Right hindlimb (tissue), 1 donor: ENCODE results near the gene ANGPTL7.
"Not testable (repeated sequence)": the region's sequence is repeated elsewhere in the genome, so short reads cannot be mapped to it uniquely, and the experiment has no call there.

Source experiments
- DNase-seq: peaks from one replicate; pipeline ENCODE4 v3.0.0-alpha.2; 2018

ANGPTL7 gene

DNA sequence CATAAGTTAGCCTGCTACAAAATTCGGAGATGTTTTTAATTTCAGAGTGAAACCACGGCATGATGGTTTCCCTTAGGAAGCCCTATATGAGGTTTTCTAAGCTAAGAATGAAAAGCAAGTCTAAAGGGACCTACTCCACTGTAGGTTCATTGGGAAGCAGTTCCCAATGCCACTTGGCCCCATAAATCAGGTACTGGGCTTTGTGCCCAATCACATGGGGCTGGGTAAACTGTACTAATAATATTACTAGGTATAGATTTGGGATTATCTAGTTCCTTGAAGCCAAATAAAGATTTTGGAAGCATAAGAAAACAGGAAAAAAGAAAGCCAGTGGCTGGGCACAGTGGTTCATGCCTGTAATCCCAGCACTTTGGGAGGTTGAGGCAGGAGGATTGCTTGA lies 19.1 kb upstream of the ANGPTL7 start:
- DNase-seq = no peak

DNA sequence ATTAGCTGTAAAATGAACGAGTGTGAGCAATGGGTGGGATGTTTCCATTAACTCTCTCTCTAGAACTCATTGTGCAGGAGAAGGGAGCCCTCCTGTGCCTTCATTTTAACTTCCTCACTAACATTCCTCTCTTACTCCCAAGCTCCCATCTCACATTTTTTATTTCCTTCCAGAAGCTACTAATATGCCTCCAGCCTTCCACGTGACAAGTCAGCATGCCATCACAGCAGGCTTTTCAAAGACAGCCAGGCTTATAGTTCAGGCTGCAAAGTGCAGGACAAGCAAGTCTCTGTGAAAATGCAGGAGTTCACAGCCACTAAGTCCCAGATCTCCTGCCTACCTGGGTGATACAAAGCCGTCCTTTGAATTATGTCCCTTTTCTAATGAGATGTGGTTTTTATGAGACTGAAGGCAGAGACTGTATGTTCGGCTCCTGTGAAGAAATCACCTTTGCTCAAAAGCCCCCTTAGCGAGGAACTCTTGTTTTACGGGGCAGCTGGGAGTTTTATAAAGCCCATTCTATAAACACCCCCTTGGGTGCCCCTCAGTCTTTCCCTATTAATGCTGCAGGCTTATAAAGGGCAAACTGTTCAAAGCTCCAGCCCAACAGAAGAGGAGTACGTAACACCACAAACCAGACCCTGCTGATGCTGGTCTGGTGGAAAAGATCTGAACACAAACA lies 14.8 kb upstream of the ANGPTL7 start:
- peak; percentile 34 for DNase-seq

DNA sequence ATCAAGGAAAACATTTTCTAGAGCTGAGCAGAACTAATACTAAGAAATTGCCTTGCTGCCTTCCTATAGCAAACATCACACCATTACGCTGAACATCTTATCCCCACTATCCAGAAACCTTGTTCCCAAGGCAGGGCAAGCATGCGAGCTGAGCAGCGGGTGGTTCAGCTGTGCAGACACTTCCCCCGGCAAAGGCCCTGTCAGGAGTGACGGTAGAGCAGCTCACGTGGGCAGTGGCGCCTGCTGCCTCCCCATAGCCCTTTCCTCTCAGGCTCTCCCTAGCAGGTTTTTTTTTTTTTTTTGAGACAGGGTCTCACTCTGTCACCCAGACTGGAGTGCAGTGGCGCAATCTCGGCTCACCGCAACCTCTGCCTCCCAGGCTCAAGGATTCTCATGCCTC lies 13.7 kb upstream of the ANGPTL7 start:
- DNase-seq = no peak

DNA sequence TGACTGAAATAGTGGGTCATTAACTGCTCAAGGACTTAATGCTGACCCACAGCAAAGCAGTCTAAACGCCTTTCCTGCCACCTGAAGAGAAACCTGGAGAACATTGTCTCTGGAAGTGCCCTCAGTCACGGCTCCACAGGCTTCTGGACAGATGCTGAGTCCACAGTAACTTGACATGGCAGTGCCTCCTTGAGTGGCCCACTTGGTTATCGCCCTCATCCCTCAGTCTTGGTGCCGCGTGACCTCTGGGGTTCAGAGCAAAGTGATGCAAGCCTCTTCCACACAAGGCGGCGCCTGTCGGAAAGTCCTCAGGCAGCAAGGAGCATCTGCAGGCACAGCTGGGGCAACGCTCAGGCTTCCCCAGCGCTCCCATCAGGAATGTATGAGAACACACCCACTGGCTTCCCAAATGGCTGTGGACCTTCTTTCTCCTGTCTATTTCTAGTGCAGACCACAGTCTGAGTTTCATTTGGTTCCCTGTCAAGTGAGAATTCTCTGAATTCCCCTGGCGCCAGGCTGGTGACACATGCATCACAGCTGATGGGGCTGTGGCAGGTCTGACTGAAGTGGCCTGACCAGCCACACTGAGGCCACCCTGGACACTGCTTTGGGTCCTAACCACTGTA lies 13.0 kb upstream of the ANGPTL7 start:
- DNase-seq = peak; percentile 46

DNA sequence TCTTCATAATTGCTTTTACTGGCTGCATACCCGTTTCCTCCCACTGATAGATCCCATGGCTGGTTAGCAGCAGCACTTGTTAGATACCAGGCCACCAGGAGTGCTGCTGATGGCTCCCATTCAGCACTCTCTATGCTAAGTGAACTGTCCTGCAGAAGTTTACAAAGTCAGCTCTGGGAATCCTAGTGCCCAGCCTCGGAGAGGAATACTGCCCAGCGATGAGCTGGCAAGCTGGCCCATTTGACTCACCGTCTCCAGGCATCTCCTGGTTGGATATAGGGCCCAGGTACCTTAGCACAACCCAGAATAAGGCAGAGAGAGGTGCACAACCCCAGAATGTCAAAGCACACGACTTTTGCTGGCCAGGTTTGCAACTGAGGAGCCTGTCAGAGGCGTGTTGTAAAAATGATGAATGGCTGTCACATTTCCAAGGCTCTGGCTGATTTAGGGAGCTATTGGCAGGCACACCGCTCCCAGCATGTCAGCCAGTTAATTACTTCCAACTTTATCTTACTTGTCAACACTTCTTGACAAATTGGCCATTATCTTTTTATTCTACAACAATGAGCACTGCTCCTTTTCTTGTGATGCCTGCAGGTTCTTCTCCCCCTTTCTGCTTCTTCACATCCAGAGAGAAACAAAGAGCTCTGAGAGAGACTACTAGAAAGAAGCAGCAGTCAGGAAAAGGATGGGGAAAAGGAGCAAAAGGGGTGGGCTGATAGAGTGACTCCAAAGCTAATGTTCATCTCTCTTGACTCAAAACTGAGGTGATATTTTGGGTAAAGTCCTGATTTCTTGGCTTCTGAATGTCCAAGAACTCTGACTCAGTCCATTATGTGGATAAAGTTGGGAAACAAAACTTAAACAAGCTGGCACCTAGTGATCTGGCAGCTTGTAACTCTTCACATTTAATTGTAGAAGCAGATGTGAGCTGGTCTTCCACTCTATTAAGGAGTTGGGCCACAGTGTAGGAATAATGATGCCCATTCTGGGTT lies 10.8 kb upstream of the ANGPTL7 start:
- no peak for DNase-seq

DNA sequence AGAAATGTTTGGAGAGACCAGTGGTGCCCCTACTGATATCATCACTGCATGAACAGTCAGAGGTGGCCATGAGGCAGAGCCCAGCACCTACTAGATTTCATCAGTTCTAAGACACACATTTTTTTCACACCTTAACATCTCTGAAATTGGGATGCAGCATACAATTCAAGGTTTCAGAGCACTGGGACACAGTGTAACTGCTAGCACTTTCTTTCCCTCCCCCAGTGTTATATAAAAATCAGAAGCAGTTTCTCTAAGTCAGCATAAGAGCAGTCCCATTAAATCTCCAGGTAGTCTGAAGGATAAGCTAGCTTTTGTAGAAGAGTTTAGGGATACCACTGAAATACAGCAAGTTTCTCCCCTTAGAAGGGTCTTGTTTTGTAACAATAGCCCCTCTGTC lies 10.0 kb upstream of the ANGPTL7 start:
- no peak for DNase-seq

DNA sequence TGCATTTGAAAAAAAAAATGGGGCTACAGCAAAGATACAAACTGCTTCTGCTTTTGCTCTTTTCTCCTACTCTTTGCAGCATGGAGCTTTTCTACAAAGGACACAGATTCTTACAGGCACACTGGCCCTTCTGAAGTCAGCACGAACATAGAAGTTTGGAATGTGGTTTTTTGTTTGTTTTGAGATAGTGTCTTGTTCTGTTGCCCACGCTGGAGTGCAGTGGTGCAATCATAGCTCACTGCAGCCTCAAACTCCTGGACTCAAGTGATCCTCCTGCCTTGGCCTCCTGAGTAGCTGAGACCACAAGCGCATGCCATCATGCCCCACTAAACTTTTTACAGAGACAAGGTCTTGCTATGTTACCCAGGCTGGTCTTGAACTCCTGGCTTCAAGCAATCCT lies 9.4 kb upstream of the ANGPTL7 start:
- not testable (repeated sequence) for DNase-seq

DNA sequence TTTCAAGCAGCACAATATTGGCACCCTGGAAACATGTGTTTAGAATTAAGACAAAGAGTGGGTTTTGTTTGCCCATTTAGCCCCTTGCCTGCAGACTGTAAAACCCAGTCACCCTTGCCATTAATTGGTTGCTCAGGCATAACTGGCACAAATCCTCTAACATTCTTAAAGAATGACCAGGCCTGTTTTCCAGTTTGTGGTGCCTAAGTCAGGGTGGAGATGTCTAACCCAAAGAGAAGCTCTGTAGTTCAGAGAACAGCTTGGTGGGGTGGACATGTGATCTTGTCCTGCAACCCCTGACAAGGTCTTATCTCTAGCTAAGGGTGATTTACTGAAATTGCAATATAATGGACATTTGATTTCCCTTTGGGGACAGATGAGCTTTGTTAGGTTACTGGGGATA lies 8.8 kb upstream of the ANGPTL7 start:
- no peak for DNase-seq

DNA sequence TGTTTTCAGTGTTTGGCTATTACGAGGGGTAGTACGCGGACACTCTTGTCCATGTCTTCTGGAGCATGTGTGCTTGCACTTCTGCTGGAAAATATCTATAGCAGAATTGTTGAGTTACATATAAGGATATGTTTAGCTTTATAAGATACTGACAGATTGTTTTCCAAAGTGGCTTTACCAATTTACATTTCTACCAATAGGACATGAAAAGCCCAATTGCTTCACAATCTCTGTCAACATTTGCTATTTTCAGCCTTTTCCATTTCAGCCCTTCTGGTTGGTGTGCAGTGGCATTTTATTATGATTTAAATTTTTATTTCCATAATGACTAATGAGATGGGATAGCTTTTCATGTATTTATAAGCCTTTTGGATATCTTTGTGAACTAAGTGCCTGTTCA lies 6.3 kb upstream of the ANGPTL7 start:
- no peak for DNase-seq

DNA sequence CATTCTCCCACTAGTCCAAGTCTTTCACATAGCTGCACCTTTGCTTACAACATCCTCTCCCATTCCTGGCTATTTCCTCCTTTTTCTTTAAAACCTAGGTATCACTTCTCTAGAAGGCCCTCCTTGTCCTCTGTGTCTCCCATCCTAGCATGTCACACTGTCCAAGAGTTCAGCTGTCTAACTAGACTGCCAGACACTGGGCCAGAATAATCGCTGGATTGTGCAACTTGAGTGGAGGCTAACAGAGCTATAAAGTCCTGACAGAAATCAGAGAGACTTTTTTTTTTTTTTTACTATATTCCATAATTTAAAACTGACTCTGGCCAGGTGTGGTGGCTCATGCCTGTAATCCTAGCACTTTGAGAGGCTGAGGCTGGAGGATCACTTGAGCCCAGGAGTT lies 4.2 kb upstream of the ANGPTL7 start:
- no peak for DNase-seq

DNA sequence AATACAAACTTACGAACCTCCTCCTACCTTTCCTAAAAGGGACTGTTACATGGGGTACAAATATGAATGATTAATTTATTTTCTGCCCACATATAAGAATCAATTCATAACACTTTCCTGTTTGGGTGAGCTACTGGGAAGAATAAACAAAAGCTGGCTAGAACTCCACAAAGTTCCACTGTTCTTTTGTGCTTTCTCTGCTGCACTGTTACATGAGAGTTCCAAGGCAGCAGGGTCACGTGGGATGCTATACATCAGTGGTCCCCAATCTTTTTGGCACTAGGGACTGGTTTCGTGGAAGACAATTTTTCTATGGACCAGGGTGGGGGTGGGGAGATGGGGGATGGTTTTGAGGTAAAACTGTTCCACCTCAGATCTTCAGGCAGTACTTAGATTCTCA lies 2.2 kb upstream of the ANGPTL7 start:
- no peak for DNase-seq

DNA sequence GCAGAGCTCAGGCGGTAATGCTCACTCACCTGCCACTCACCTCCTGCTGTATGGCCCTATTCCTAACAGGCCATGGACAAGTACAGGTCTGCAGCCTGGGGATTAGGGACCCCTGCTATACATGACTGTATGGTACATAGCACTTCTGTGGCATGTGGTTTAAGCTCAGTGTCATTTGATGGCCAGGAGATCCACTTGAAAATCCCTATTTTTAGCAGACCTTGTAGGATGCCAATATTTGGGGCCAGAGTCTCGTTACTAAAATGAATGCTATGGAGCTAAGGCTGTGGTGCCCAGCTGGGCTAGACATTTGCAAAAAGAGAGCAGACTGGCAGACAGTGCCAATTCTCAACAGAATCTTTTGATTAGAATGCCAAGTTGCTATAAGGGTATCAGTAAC lies 1.7 kb upstream of the ANGPTL7 start:
- no peak for DNase-seq

DNA sequence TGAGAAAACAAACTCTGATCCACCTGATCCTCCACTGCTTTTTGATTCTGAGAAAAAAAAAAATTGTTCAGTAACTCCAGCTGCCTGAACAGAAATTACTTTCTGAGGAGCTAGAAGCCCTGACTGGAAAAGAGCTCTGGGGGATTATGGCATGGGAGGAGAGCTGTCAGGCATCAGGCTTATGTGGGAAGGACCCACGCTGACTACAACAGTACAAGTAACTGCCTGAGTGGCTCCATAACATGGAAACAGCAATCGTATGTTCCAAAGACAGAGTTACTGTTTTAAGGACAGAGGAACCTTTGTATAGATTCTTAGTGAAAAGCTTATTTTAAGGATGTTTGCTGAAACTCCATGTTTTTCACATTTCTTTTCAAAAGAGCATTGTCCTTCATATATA lies 1.2 kb upstream of the ANGPTL7 start:
- DNase-seq = no peak

DNA sequence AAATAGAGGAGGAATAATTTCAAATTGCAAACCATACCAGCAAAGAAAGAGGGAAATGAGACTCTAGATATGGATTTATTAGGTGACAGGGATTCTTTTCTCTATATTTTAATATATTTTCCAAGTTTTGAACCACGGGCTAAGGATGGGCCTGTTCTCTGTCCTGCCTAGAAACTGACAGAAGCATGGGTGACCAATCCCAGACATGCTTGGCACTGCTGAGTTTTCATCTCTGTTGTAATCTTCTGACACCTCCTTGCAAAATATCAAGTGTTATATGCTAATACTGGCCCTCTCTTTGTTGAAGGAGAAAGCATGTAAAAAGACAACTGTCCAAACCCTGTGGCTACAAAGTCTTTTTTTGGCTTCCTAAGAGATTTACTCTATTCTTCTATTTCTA lies 774 bp upstream of the ANGPTL7 start:
- DNase-seq = no peak

DNA sequence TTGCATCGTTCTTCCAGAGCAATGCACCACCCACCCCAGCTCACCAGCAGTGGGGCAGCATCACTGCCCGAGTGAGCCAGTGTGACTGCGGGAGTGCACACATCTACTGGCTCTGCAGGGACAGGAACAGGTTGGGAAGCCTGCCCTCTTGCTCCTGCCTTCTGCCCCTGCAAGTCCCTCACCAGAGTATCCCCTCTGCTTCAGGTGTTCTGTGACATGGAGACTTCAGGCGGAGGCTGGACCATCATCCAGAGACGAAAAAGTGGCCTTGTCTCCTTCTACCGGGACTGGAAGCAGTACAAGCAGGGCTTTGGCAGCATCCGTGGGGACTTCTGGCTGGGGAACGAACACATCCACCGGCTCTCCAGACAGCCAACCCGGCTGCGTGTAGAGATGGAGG lies 4.2 kb downstream of the ANGPTL7 start:
- DNase-seq = no peak

DNA sequence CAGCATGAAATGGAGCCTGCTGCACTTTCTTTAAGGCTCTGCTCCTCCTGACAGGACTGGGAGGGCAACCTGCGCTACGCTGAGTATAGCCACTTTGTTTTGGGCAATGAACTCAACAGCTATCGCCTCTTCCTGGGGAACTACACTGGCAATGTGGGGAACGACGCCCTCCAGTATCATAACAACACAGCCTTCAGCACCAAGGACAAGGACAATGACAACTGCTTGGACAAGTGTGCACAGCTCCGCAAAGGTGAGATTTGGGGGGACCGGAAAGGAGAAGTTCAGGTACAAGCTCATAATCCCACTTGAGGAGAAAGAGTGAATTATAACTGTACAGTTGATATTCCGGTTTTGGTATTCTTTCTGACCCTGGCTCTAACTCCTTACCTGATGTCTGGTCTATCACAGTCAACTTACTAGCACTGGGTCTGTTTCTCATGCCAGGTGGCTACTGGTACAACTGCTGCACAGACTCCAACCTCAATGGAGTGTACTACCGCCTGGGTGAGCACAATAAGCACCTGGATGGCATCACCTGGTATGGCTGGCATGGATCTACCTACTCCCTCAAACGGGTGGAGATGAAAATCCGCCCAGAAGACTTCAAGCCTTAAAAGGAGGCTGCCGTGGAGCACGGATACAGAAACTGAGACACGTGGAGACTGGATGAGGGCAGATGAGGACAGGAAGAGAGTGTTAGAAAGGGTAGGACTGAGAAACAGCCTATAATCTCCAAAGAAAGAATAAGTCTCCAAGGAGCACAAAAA lies 5.4 kb downstream of the ANGPTL7 start:
- DNase-seq = no peak

DNA sequence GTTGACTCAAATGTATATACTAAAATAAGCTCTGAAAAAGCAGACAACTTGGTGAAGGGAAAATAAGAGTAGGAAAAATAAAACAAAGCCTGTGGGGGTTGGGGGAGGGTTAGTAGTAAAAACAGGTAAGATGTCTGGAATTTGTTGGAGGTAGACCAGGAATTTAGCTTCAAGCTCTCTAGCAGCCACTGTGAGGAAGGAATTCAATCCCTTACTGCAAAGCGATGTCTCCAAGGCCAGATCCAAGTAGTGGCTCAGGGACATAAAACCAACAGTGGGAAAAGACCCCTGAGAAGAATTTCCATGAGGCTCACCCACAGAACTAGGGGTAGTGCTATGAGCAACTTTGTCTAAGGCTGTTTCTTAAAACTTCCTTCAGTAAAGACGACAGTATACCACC lies 7.8 kb downstream of the ANGPTL7 start:
- no peak for DNase-seq

DNA sequence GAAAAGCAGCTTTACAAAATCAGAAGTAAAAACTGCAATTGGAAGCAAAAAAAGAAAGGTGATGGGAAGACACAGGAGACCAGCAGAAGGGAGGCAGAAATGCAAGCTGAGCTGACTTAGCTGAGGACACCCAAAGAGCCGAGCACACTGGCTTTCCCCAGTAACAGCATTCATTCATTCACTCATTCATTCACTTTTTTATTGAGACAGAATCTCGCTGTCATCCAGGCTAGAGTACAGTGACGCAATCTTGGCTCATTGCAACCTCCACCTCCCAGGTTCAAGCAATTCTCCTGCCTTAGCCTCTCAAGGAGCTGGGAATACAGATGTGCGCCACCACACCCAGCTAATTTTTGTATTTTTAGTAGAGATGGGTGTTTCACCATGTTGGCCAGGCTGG lies 8.2 kb downstream of the ANGPTL7 start:
- no peak for DNase-seq

DNA sequence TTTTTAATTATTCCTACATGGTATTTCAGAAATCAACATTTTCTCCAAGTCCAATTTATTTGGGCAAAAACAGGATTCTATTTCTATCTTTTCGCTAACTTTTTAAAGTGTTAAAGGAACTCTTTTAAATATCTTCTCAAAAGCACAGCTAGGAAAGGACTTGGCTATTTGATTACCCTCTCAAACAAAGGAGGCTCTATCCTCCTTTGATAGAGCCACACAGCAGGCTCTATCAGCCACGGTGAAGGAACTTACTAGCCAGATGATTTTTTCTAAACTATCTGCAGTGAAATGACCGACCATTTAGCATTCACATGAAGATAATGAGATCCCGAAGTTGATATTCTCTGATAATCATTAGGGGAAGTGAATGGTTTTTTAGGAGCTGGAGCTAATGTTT lies 9.1 kb downstream of the ANGPTL7 start:
- no peak for DNase-seq

DNA sequence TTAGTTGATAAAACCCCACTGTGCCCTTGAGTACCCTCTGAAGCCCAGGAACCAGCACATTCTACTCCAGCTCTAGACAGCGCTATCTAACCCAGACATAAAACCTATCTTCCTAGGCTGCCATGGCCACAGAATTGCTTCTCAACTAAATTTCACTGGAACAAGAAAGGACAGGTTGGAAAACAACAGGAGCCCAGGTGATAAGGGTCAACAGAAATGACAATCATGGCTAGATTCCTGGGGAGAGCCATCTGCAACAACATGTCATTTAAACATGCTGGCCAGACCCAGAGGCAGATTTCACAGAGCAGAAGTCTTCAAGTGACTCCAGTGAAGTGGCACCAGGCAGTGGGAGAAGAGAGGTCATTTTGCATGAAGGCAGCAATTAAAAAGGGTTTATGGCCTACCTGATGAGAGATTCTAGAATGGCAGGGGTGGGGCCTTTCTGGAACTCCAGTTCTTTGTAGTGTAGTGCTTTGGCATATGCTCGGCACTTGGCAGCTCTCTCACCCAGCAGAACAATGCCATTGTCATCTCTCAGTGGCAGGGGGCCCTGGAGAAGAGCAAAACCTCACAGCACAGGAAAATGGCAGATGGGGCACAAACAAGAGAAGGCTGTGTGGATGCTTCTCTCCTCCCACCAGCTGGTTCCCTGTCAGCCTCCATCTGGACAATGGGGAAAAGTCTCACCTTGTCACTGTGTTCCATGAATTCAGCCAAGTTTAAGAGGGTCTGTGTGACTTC lies 9.9 kb downstream of the ANGPTL7 start:
- no peak for DNase-seq

DNA sequence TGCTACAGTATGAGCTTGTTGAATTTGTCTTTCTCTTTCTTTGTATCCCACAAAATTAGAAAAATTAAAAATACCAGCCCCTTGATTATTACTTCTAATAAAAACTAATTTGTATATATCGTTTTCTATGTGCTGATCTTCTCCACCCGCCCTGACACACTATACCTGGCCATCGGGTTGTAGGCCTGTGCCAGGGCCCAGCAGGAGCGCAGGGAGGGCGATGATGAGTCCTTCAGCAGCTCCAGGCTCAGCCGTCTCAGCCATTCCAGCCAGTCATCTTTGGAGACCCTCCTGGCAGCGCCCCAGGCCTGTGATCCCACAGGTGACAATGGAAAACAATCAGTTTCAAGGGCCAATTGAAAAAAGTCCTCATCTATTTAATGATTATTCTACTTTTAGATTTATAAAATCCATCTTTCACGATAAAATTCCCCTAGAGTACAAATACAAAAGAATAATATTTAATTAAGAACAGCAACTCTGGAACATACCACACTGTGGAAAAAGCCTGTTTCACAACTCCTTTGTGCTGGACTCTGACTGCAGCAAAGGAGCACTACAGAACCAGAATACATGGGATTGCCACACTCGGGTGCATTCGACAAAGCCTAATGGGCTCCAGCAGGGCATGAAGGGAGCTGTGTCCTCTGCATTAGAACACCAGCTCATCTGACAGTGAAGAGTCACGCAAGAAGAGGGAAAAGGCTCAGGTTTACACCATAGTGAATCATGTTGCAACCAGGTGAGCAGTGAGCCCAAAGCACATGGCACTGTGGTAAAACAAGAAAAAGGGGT lies 15.4 kb downstream of the ANGPTL7 start:
- DNase-seq = no peak
